Measurements from ENCODE around the gene TAS1R2. TPM values are rescaled to one million over a fixed set of nuclear protein-coding genes. Genes with fewer than 3 reads are reported as not detected.
A peak's percentile ranks its signal among the peaks of the same experiment; 100 is the strongest.

Gene TAS1R2
- total and polyA plus RNA-seq, 9 of the 15 experiments (the other 6 are each of a cell fraction or from before 2014, with no cell fraction given), result not detected

- TF ChIP-seq KDM2B (CRISPR knock-in tag; IDR thresholded peaks at IDR 0.05) (no peak), ESRRA (IDR thresholded peaks at IDR 0.05; ENCODE audit: borderline replicate concordance, low read depth) (peak; percentile 61), RCOR1 (IDR thresholded peaks at IDR 0.05; ENCODE audit: borderline replicate concordance in 1 of 2, low read depth in 2 of 2, low read length in 2 of 2) (peak in 1 of 2 experiments; percentile 36; a peak in 1 of 4 replicates), GTF2A2 (tag; IDR thresholded peaks at IDR 0.05) (no peak), PKNOX1 (IDR thresholded peaks at IDR 0.05) (no peak), FOXK1 (CRISPR knock-in tag; IDR thresholded peaks at IDR 0.05; ENCODE audit: borderline replicate concordance) (no peak), ZBTB49 (CRISPR knock-in tag; IDR thresholded peaks at IDR 0.05; ENCODE audit: borderline replicate concordance) (no peak), ZNF175 (CRISPR knock-in tag; IDR thresholded peaks at IDR 0.05; ENCODE audit: low read depth) (no peak), BCOR (IDR thresholded peaks at IDR 0.05) (peak; percentile 64), THRA (IDR thresholded peaks at IDR 0.05) (no peak), U2AF1 (optimal IDR thresholded peaks at IDR 0.05; ENCODE audit: low read depth, low read length) (no peak), MAX (CRISPR knock-in tag; IDR thresholded peaks at IDR 0.05) (no peak), TAF15 (IDR thresholded peaks at IDR 0.05; ENCODE audit: low read depth, low read length) (no peak), SMARCB1 (IDR thresholded peaks at IDR 0.05; ENCODE audit: insufficient read length, low read depth) (no peak), ZNF197 (CRISPR knock-in tag; IDR thresholded peaks at IDR 0.05; ENCODE audit: low read depth) (no peak), KDM1A (IDR thresholded peaks at IDR 0.05) (peak; percentile 37 to 67), SRSF1 (IDR thresholded peaks at IDR 0.05; ENCODE audit: low read depth, low read length) (no peak)
These were observed 49.2 kb downstream of the TAS1R2 start (continued) for GRCh38 chr1:18809953-18810899.
